Lower lobe of right lung (tissue), 2 donors: Measurements from ENCODE around the gene TRIM7. TPM values are rescaled to one million over a fixed set of nuclear protein-coding genes. Genes with fewer than 3 reads are reported as not detected.
"Not testable (repeated sequence)": the region's sequence is repeated elsewhere in the genome, so short reads cannot be mapped to it uniquely, and the experiment has no call there.

Source experiments
- ATAC-seq, 2 donors: fragments of 200-7000 bp; cut with Tn5 transposase; one replicate each; pipeline ENCODE4 v1.9.1; 2020 to 2022; ENCODE audit warnings: mild to moderate bottlenecking in 2 of 2, moderate library complexity in 2 of 2
- DNase-seq: peaks from one replicate; pipeline ENCODE4 v3.0.0-alpha.2; 2020
- H3K27ac ChIP-seq: fragments of 200-600 bp; one replicate; pipeline ENCODE4 v1.8.0; 2022
- H3K27me3 ChIP-seq: fragments of 200-600 bp; one replicate; pipeline ENCODE4 v1.8.0; 2022; ENCODE audit warnings: low read depth
- H3K36me3 ChIP-seq: fragments of 200-600 bp; one replicate; pipeline ENCODE4 v1.8.0; 2022; ENCODE audit warnings: mild to moderate bottlenecking
- H3K4me1 ChIP-seq: fragments of 200-600 bp; one replicate; pipeline ENCODE4 v1.8.0; 2022
- H3K4me3 ChIP-seq: fragments of 200-600 bp; one replicate; pipeline ENCODE4 v1.8.0; 2022; ENCODE audit warnings: mild to moderate bottlenecking
- H3K9me3 ChIP-seq: fragments of 200-600 bp; one replicate; pipeline ENCODE4 v1.8.0; 2022
- intact Hi-C: fragments of 100-400 bp; cut with DNase I; formaldehyde crosslinking; loops from one replicate; pipeline ENCODE4 v1.11.0; 2022
- total RNA-seq: library from RNA; stranded (reverse); fragmentation: NEBNext Ultra II Directional; extraction: Animal tissue kit (Norgen Biotek cat#: 25700); gene quantifications from one replicate; pipeline ENCODE4 v1.2.1, GENCODE V29; 2021
- TF ChIP-seq, protein P1 (sequence below): fragments of 200-600 bp; IDR thresholded peaks from one replicate; pipeline ENCODE4 v1.8.0; 2022; ENCODE audit warnings: antibody characterized with exemption, mild to moderate bottlenecking
- donor health status: DM: no; HTN: yes; CAD: no; lungs with severe emphysema.

Gene TRIM7
- total RNA-seq, 1 donor from 2014 or later: 4.3 TPM

- TF ChIP-seq, protein P1, sequence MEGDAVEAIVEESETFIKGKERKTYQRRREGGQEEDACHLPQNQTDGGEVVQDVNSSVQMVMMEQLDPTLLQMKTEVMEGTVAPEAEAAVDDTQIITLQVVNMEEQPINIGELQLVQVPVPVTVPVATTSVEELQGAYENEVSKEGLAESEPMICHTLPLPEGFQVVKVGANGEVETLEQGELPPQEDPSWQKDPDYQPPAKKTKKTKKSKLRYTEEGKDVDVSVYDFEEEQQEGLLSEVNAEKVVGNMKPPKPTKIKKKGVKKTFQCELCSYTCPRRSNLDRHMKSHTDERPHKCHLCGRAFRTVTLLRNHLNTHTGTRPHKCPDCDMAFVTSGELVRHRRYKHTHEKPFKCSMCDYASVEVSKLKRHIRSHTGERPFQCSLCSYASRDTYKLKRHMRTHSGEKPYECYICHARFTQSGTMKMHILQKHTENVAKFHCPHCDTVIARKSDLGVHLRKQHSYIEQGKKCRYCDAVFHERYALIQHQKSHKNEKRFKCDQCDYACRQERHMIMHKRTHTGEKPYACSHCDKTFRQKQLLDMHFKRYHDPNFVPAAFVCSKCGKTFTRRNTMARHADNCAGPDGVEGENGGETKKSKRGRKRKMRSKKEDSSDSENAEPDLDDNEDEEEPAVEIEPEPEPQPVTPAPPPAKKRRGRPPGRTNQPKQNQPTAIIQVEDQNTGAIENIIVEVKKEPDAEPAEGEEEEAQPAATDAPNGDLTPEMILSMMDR: no peak
These were observed 34.7 kb downstream of the TRIM7 start for GRCh38 chr5:181170237-181170825.

DNA sequence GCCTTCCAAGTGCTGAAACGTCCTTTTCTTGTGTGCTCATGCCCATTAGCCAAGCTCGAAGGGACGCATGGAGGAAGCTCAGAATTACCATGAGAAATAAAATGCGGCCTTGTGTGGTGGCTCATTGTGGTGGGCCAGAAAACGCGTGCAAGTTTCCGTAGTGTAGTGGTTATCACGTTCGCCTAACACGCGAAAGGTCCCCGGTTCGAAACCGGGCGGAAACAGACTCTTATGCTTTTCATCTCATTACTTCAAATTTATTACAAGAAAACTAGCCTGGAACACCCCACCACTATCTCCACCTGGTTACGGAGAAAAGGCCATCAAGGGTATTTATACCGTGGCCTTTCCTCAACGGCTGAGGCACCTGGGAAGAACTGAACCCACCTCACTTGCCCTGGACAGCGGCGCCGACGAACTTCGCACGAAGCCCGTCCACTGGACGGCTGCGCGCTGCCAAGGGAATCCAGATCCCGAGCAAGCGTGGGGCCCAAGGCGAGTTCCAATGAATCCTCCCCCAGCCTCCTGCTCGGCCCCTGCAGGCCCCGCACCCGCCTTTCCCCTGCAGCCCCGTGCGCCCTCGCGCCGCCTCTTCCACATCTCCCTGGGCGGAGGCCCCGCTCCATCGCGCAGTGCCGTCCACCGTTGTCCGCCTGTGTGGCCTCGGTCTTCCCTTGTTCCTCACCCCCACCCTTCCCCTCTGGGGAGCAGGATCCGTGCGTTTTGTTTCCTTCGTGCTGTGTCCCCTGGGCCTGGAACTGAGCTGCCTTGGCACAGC, 35.3 kb downstream of the TRIM7 start:
- peaks cover 89% of the 10 kb centered on the region for H3K27me3 ChIP-seq
- peak; percentile 27 to 57 for ATAC-seq
- H3K4me3 ChIP-seq: not testable (repeated sequence)

More at GRCh38 chr5:181170237-181170825, 34.7 kb downstream of the TRIM7 start:
- Histone ChIP-seq H3K27me3 (peaks cover 92% of the 10 kb centered on the region), H3K27ac (no peak overlapping the region), H3K4me1 (peaks cover 25% of the 10 kb centered on the region), H3K4me3 (no peak overlapping the region), H3K36me3 (no peaks in the 10 kb centered on the region), H3K9me3 (no peaks in the 10 kb centered on the region)
- intact Hi-C loops: no loop called here
- DNase-seq: no peak
- peak; percentile 31 for ATAC-seq

DNA sequence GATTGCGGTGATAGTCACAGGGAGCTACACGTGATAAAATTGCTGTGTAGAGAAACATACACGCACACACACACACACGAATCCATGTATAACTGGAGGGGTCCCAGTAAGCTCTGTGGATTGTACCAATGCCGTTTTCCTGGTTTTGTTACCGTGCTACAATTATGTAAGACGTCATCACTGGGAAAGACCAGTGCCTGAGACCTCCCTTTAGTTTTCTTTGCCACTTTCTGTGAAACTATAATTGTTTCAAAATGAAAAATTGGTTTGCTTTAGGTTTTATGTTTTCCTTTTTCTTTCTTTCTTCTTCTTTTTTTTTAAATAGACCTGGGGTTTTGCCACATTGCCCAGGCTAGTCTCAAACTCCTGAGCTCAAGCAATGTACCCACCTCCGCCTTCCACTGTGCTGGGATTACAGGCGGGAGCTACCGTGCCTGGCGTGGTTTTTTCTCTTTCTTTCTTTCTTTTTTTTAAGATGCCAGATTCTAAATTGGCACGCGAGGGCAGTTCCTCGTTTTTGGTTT, 36.3 kb downstream of the TRIM7 start:
- intact Hi-C loops: no loop called here
- ATAC-seq: no peak

More for the DNA sequence above, 35.3 kb downstream of the TRIM7 start:
- H3K27ac ChIP-seq, H3K36me3 ChIP-seq, intact Hi-C loops, H3K9me3 ChIP-seq, DNase-seq: not testable (repeated sequence)
- H3K4me1 ChIP-seq: peaks cover 25% of the 10 kb centered on the region

GRCh38 chr5:181167814-181168488, 37.0 kb downstream of the TRIM7 start:
- Histone ChIP-seq H3K27me3 (peaks cover 75% of the 10 kb centered on the region), H3K9me3 (no peaks in the 10 kb centered on the region), H3K4me1 (peaks cover 15% of the 10 kb centered on the region), H3K27ac (no peak overlapping the region), H3K36me3 (no peaks in the 10 kb centered on the region), H3K4me3 (no peak overlapping the region)
- TF ChIP-seq, protein P1: peak; percentile 25
- DNase-seq: no peak
- no peak for ATAC-seq
- intact Hi-C loops: no loop called here

More for the DNA sequence above, 36.3 kb downstream of the TRIM7 start:
- TF ChIP-seq, protein P1: no peak
- Histone ChIP-seq H3K9me3 (no peaks in the 10 kb centered on the region), H3K36me3 (no peaks in the 10 kb centered on the region), H3K4me1 (peaks cover 22% of the 10 kb centered on the region), H3K4me3 (no peak overlapping the region), H3K27me3 (peaks cover 82% of the 10 kb centered on the region), H3K27ac (no peak overlapping the region)
- no peak for DNase-seq

- Histone ChIP-seq H3K27ac (no peak overlapping the region), H3K9me3 (no peaks in the 10 kb centered on the region), H3K27me3 (peaks cover 68% of the 10 kb centered on the region), H3K4me3 (no peak overlapping the region), H3K4me1 (peaks cover 11% of the 10 kb centered on the region), H3K36me3 (no peaks in the 10 kb centered on the region)
- no peak for DNase-seq
- TF ChIP-seq, protein P1: no peak
- ATAC-seq: no peak
- intact Hi-C loops: no loop called here
These were observed 37.9 kb downstream of the TRIM7 start for GRCh38 chr5:181166812-181167733.
